A549 treated with CpdA at 1 μM for 4 hours (cell line): ENCODE data around the gene AGFG2. TPM values are rescaled to one million over a fixed set of nuclear protein-coding genes. Genes with fewer than 3 reads are reported as not detected.

Experiments
- total RNA-seq: library from RNA; stranded (reverse); fragments of 200-300 nt; extraction: Qiagen RNA extraction; gene quantifications from 5 replicates; pipeline ENCODE4 v1.2.3, GENCODE V29; 2022; ENCODE audit warnings: low read depth

AGFG2 gene
- total RNA-seq, result 11.3 to 15.4 TPM (median 12.6 TPM) in 5 replicates

GRCh38 chr7:100538654-100539435, at the start of gene AGFG2:
TSS of gene AGFG2 (plus strand) at chr7:100539203. CDS start at chr7:100539347, 144 bp downstream.

DNA sequence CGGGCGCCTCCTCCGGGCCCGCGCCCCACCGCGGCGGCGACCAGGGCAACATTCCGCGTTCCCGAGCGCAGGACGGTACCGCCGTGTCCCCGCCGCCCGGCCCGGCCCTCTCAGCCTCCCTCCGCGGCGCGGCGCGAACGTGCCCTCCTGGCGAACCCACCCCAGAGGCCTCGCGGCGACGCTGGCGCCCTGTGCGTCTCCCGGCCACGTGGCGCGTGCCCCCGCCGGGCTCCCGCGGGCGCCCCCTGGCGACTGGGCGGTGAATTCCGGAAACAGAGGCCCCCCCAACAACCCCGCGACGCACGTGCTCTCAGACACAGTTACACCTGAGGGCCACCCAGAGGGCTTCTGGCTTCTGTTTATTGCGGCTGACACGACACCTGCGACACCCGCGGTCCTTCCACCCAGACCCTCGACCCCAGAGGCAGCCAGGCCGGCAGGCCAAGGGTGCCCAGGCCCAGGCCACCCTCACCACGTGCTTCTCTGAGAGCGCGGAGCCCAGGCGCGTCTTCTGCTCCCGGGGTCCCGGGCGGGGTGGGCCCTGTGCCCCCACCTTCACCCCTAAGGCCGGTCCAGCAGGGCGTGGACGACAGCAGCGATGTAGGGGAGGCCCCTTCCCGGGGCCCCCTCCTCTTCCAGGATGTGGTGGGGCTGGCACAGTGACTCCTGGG, 34.8 kb downstream of the AGFG2 start, which contains the start of gene SAP25:
TSS of gene SAP25 (minus strand) at position 210 of the 671 bp plus-strand sequence. CDS start at position 52, 158 bp downstream.

GRCh38 chr7:100585511-100586265, 46.7 kb downstream of the AGFG2 start, which contains the start of gene LRCH4:
TSS of gene LRCH4 (minus strand) at chr7:100586129. CDS start at chr7:100586100, 29 bp downstream.

GRCh38 chr7:100586266-100587025, 47.4 kb downstream of the AGFG2 start, which contains the start of gene FBXO24:
TSS of gene FBXO24 (plus strand) at chr7:100586328. CDS start at chr7:100586626, 298 bp downstream.

DNA sequence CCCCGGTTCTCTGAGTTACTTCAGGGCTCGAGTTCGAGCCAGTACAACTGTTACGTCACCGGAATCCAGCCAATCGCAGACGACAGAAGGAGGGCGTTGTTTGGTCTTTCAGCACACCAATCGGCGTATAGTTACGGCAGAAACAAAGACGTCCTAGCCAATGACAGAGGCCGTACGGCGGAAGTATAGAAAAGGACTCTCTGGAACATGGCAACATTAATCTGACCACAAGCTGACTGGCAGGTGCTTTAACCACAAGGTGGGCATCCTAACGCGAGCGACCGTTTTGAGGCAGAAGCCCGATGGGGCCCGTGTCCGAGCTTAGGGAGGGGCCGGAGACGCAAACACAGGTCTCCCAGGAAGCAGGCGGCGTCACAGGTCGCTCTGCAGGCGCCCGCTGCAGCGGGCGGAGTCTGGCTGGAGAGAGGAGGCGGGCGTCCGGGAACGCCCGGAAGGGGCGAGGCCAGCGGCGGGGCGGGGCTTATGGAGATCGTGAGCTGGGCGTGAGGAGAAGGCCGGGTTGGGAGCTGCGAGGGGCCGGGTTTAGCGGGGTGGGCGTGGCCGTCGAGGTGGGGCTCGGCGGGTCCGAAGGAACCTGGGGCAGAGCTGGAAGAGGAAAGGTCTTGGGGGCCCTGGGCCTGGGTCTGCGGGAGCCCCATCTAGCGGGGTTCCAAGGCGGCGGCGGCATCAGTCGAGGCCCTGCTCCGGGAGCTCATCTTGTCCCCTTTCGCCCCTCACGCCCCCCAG, 73.2 kb downstream of the AGFG2 start, which contains the start of gene MOSPD3:
TSS of gene MOSPD3 (plus strand) at position 558 of the 747 bp plus-strand sequence. CDS start 252 bp downstream, outside the sequence.

Other genes with a start within 250 kb of the AGFG2 start
- not detected in 5 replicates for gene SPDYE3, start 231.5 kb upstream of the AGFG2 start, total RNA-seq
- gene PILRB, start 181.1 kb upstream of the AGFG2 start, total RNA-seq, result 25.8 to 35.2 TPM (median 31.2 TPM) in 5 replicates
- gene PILRA, start 165.7 kb upstream of the AGFG2 start, total RNA-seq, result 4.0 to 6.4 TPM (median 5.4 TPM) in 5 replicates
- 0.91 to 1.7 TPM (median 1.6 TPM) in 5 replicates for gene ZCWPW1, start 110.5 kb upstream of the AGFG2 start, total RNA-seq
- gene MEPCE, start 109.4 kb upstream of the AGFG2 start, total RNA-seq, result 41.3 to 51.2 TPM (median 46.2 TPM) in 5 replicates
- gene PPP1R35, start 102.7 kb upstream of the AGFG2 start, total RNA-seq, result 34.2 to 53.7 TPM (median 51.8 TPM) in 5 replicates
- 0.60 to 0.96 TPM (median 0.77 TPM) in 4 of 5 replicates, not detected in the other for gene SPACDR, start 74.9 kb upstream of the AGFG2 start, total RNA-seq
- 30.8 to 38.7 TPM (median 35.0 TPM) in 5 replicates for gene TSC22D4, start 60.0 kb upstream of the AGFG2 start, total RNA-seq
- gene NYAP1, start 55.3 kb upstream of the AGFG2 start, total RNA-seq, result 0.77 to 1.3 TPM (median 1.2 TPM) in 5 replicates
- 0.61 to 0.85 TPM (median 0.71 TPM) in 5 replicates for gene SAP25, start 34.7 kb downstream of the AGFG2 start, total RNA-seq
- gene LRCH4, start 46.9 kb downstream of the AGFG2 start, total RNA-seq, result 10.6 to 16.3 TPM (median 15.0 TPM) in 5 replicates
- gene FBXO24, start 47.1 kb downstream of the AGFG2 start, total RNA-seq, result 0.14 to 0.60 TPM (median 0.35 TPM) in 5 replicates
- 6.2 to 12.4 TPM (median 7.8 TPM) in 5 replicates for gene PCOLCE, start 63.2 kb downstream of the AGFG2 start, total RNA-seq
- 16.2 to 22.1 TPM (median 19.5 TPM) in 5 replicates for gene MOSPD3, start 73.3 kb downstream of the AGFG2 start, total RNA-seq
- gene TFR2, start 102.3 kb downstream of the AGFG2 start, total RNA-seq, result 2.6 to 3.4 TPM (median 2.9 TPM) in 5 replicates
- not detected in 5 replicates for gene ACTL6B, start 117.2 kb downstream of the AGFG2 start, total RNA-seq
- gene GNB2, start 134.5 kb downstream of the AGFG2 start, total RNA-seq, result 165 to 268 TPM (median 251 TPM) in 5 replicates
- gene GIGYF1, start 155.0 kb downstream of the AGFG2 start, total RNA-seq, result 16.1 to 22.5 TPM (median 17.8 TPM) in 5 replicates
- 72.6 to 107 TPM (median 103 TPM) in 5 replicates for gene POP7, start 166.9 kb downstream of the AGFG2 start, total RNA-seq
- gene EPO, start 181.3 kb downstream of the AGFG2 start, total RNA-seq, result 0.03 TPM in 1 of 5 replicates, not detected in the others
- not detected in 5 replicates for gene ZAN, start 194.4 kb downstream of the AGFG2 start, total RNA-seq